Fibroblast of lung (primary cell): Measurements from ENCODE around the gene XAB2.

Experiments
- EZH2 ChIP-seq: IDR thresholded peaks from 2 replicates; pipeline ENCODE4 v1.5.1; 2012; ENCODE audit warnings: low read length, control low read depth, mild to moderate bottlenecking; ENCODE audit errors: missing control alignments
- TF ChIP-seq, protein P1 (sequence below), 2 donors: IDR thresholded peaks in 1 of 2; conservative IDR thresholded peaks in 1 of 2; 1 replicate in 1 of 2; 2 replicates in 1 of 2; pipeline ENCODE4 v1.5.1; 2011 to 2012; ENCODE audit warnings: low read length in 2 of 2, control low read depth in 1 of 2, inconsistent platforms in 1 of 2, low read depth in 1 of 2, mild to moderate bottlenecking in 1 of 2

DNA sequence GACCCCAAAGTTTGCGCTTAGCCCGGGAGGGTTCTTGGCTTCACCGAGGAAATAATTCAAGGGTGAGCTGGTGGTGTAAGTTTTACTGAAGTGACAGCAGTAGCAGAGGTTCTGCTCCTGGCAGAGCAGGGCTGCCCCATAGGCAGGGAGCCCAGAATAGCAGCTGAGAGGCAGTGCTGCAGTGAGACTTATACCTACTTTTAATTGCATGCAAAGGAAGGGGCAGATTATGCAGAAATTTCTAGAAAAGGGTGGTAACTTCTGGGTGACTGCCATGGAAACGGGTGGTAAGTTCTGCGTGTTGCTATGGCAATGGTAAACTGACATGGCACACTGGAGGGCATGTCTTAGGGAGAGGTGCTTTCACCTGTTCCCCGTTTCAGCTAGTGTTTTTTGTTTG, 51.2 kb downstream of the XAB2 start:
- TF ChIP-seq, protein P1, sequence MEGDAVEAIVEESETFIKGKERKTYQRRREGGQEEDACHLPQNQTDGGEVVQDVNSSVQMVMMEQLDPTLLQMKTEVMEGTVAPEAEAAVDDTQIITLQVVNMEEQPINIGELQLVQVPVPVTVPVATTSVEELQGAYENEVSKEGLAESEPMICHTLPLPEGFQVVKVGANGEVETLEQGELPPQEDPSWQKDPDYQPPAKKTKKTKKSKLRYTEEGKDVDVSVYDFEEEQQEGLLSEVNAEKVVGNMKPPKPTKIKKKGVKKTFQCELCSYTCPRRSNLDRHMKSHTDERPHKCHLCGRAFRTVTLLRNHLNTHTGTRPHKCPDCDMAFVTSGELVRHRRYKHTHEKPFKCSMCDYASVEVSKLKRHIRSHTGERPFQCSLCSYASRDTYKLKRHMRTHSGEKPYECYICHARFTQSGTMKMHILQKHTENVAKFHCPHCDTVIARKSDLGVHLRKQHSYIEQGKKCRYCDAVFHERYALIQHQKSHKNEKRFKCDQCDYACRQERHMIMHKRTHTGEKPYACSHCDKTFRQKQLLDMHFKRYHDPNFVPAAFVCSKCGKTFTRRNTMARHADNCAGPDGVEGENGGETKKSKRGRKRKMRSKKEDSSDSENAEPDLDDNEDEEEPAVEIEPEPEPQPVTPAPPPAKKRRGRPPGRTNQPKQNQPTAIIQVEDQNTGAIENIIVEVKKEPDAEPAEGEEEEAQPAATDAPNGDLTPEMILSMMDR (conservative IDR thresholded peaks at IDR 0.05 in 1 of 2, IDR thresholded peaks at IDR 0.05 in 1 of 2; ENCODE audit: low read depth in 1 of 2, low read length in 2 of 2): no peak
- no peak for TF ChIP-seq EZH2
